Fibroblast of the aortic adventitia (primary cell): ENCODE data around the gene EDIL3. TPM values are rescaled to one million over a fixed set of nuclear protein-coding genes. Genes with fewer than 3 reads are reported as not detected.

Source experiments
- DNase-seq: peaks from one replicate; pipeline ENCODE4 v3.0.0-alpha.2; 2010; ENCODE audit warnings: low read depth
- H3K4me3 ChIP-seq: 2 replicates; pipeline ENCODE4 v1.5.1; 2011; ENCODE audit warnings: low read depth, mild to moderate bottlenecking, control low read depth, low read length, moderate library complexity
- CTCF ChIP-seq: IDR thresholded peaks from 2 replicates; pipeline ENCODE4 v1.5.1; 2011; ENCODE audit warnings: mild to moderate bottlenecking, low read length, control low read depth, inconsistent platforms; ENCODE audit not compliant: insufficient read depth
- total RNA-seq: library from RNA; depleted of rRNA; stranded (reverse); fragments of >200 nt; gene quantifications from 2 replicates; pipeline ENCODE4 v1.2.3, GENCODE V29; 2012; ENCODE audit warnings: low replicate concordance

EDIL3 gene
- total RNA-seq, 1 donor, result 248 TPM

GRCh38 chr5:84383816-84384603, 670 bp downstream of the EDIL3 start:
- peak overlapping the region; percentile 84 for H3K4me3 ChIP-seq
- DNase-seq, result peak; percentile 73
- no peak for TF ChIP-seq CTCF

- no peak for TF ChIP-seq CTCF
- DNase-seq, result no peak
- peak overlapping the region; percentile 84 for H3K4me3 ChIP-seq
Observed at GRCh38 chr5:84383296-84383815, 1.3 kb downstream of the EDIL3 start.

DNA sequence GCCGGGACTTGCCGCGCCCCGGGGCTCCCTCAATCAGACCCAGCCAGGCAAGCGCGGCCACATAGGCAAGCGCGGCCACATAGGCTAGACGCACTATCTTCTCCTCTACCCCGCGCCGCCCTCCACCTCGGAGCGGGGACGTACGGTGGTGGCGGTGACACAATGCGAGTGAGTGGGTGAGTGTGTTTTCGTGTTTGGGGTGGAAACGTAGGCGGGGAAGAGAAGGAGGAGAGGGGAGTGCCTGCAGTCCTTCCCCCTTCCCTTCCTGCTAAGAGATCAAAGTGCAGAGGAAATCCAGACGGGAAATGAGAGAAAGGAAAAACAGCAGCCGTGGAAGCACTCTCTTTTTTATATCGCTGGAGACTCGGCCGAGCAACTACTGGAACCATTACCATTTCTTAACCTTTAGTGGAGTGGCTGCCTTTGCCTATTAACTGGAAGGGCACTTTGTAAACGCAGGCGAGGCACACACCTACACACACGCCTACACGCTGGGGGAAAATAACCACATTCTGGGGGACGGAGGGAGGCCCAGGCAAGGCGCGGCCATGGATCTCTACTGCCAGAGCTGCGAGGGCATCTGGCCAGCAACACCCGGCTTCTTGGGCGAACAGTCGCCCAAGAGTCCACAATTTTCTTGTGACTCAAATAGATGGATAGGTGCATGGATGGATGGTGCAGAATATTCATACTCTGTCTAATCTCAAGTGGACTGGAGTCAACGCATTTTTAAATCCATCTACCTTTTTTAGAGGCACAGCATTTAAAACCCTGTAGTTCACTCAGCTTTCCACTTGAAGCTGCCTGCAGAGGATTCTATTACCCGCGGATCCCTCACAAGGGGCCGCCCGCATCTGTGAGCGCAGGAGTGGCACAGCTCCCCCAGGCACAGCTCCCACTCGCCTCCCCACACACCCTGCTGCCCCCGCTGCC, 2.1 kb downstream of the EDIL3 start:
- DNase-seq, result peak; percentile 64
- TF ChIP-seq CTCF, result peak; percentile 25
- peak overlapping the region; percentile 84 for H3K4me3 ChIP-seq

GRCh38 chr5:84381502-84382362, 2.9 kb downstream of the EDIL3 start:
- peak; percentile 23 for DNase-seq
- peak overlapping the region; percentile 84 for H3K4me3 ChIP-seq
- TF ChIP-seq CTCF, result no peak

GRCh38 chr5:84379749-84380148, 4.9 kb downstream of the EDIL3 start:
- DNase-seq, result peak; percentile 60
- TF ChIP-seq CTCF, result peak; percentile 49
- H3K4me3 ChIP-seq, result no peak overlapping the region

DNA sequence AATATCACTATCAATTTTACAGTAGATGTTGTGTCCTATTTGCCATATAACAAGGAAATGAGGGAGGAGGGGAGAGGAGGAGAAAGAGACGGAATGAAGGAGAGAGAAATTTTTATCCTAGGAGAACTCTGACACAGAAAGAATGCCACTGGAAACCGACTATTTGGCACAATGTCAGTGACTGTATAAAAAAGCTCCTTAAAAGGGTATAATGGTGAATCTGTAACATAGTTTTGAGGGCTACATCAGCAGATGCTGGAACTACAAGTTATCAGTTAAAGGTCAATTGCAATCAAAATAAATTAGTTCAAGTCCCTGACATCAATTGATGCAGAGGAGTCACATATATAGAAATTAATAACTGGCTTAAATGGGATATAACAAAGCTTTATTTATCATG, 5.7 kb downstream of the EDIL3 start:
- H3K4me3 ChIP-seq, result no peak overlapping the region
- no peak for TF ChIP-seq CTCF
- DNase-seq, result peak; percentile 66
